T-helper 9 cell (primary cell): ENCODE results near the gene DEFB124.

ENCODE experiments used
- DNase-seq: peaks from one replicate; pipeline ENCODE4 v3.0.0-alpha.2; 2020

DEFB124 gene

DNA sequence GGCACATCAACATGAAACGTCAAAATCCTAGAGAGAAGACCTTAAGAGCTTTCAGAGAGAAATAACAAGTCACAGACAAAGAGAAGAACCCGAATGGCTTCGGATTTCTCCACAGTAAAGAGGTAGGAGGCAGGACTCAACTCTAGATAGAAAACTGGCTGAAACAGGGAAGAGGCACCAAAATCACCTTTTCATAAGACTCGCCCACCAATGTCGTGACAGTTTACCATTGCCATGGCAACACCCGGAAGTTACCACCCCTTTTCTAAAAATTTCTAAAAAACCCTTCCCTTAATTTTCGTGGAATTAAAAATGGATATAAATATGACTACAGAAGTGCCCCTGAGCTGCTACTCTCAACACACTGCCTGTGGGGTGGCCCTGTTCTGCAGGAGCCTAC lies 56.6 kb downstream of the DEFB124 start:
- DNase-seq = no peak

DNA sequence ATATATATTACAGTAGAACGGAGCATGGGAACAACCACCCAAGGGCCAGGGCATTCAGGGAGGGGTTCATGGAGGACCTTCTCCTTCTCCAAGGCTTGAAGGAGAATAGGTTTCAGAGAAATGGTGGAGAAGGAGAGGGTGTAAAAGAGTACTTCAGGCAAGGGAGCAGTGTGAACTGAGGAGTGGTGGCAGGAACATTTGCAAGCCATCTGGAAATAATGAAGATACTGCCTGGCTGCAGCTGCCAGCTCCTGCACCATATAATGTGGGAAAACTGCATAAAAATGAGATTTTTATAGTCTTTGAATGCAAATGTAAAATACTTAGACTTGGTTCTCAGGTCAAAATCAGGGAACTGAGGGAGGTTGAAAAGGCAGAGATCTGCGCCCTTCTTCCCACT lies 59.3 kb downstream of the DEFB124 start:
- DNase-seq = no peak
